ENCODE measurements around the gene PRORP. TPM values are rescaled to one million over a fixed set of nuclear protein-coding genes. Genes with fewer than 3 reads are reported as not detected.
A peak's percentile ranks its signal among the peaks of the same experiment; 100 is the strongest.

PRORP gene
- total and polyA plus RNA-seq, 2 of the 13 experiments (the other 11 are each of a cell fraction or from before 2014, with no cell fraction given): 48.9 to 88.7 TPM

DNA sequence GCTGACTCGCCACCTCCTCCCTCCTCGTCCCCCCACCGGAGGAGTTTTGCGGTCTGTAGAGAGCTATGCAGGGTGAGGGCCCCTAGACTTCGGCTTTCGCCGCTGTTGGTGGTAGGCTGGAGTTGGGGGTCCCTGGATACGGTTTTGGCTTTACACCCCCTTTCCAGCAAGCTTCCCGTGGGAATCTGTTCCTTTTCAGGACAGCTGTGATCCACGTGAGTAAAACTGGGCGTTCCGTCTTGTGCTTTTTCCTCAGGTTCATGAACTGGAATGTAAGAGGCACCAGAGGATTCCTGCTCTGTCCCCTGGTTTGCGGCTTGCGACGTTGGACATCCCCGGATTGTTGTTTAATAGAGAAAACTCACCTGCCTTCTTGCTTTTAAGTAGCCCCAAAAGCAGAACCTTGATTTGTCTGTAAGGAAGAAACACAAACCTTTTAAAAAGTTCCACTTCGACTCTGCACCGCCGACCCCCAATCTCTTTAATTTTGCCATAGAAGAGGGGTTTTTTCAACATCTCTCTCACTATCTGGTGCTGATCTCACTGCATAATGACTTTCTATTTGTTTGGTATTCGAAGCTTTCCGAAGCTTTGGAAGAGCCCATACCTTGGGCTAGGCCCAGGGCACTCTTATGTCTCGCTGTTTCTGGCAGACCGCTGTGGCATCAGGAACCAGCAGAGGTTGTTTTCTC lies 490 bp downstream of the PRORP start (continued):
- TF ChIP-seq ZNF337 (CRISPR knock-in tag; IDR thresholded peaks at IDR 0.05; ENCODE audit: borderline replicate concordance, low read depth): no peak
- TF ChIP-seq MYC (CRISPR knock-in tag; IDR thresholded peaks at IDR 0.05; ENCODE audit: borderline replicate concordance): no peak
- TF ChIP-seq RBM22 (optimal IDR thresholded peaks at IDR 0.05; ENCODE audit: low read length): peak; percentile 69
- TF ChIP-seq, protein P1, sequence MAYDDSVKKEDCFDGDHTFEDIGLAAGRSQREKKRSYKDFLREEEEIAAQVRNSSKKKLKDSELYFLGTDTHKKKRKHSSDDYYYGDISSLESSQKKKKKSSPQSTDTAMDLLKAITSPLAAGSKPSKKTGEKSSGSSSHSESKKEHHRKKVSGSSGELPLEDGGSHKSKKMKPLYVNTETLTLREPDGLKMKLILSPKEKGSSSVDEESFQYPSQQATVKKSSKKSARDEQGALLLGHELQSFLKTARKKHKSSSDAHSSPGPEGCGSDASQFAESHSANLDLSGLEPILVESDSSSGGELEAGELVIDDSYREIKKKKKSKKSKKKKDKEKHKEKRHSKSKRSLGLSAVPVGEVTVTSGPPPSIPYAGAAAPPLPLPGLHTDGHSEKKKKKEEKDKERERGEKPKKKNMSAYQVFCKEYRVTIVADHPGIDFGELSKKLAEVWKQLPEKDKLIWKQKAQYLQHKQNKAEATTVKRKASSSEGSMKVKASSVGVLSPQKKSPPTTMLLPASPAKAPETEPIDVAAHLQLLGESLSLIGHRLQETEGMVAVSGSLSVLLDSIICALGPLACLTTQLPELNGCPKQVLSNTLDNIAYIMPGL (CRISPR knock-in tag; IDR thresholded peaks at IDR 0.05; ENCODE audit: borderline replicate concordance in 1 of 2, low read depth in 1 of 2): peak; percentile 66 to 91
- TF ChIP-seq MED13 (CRISPR knock-in tag; IDR thresholded peaks at IDR 0.05): no peak
- no peak for TF ChIP-seq BRCA1 (CRISPR knock-in tag; IDR thresholded peaks at IDR 0.05)
- no peak for TF ChIP-seq FOXA1 (IDR thresholded peaks at IDR 0.05)
- TF ChIP-seq FOXA1 (CRISPR knock-in tag; IDR thresholded peaks at IDR 0.05): no peak
- no peak for TF ChIP-seq ZBTB8A (CRISPR knock-in tag; IDR thresholded peaks at IDR 0.05; ENCODE audit: borderline replicate concordance, low read depth)
- TF ChIP-seq, protein P2, sequence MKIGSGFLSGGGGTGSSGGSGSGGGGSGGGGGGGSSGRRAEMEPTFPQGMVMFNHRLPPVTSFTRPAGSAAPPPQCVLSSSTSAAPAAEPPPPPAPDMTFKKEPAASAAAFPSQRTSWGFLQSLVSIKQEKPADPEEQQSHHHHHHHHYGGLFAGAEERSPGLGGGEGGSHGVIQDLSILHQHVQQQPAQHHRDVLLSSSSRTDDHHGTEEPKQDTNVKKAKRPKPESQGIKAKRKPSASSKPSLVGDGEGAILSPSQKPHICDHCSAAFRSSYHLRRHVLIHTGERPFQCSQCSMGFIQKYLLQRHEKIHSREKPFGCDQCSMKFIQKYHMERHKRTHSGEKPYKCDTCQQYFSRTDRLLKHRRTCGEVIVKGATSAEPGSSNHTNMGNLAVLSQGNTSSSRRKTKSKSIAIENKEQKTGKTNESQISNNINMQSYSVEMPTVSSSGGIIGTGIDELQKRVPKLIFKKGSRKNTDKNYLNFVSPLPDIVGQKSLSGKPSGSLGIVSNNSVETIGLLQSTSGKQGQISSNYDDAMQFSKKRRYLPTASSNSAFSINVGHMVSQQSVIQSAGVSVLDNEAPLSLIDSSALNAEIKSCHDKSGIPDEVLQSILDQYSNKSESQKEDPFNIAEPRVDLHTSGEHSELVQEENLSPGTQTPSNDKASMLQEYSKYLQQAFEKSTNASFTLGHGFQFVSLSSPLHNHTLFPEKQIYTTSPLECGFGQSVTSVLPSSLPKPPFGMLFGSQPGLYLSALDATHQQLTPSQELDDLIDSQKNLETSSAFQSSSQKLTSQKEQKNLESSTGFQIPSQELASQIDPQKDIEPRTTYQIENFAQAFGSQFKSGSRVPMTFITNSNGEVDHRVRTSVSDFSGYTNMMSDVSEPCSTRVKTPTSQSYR (CRISPR knock-in tag; IDR thresholded peaks at IDR 0.05; ENCODE audit: borderline replicate concordance): no peak
- TF ChIP-seq ZNF441 (CRISPR knock-in tag; IDR thresholded peaks at IDR 0.05; ENCODE audit: borderline replicate concordance): no peak
- TF ChIP-seq, protein P3, sequence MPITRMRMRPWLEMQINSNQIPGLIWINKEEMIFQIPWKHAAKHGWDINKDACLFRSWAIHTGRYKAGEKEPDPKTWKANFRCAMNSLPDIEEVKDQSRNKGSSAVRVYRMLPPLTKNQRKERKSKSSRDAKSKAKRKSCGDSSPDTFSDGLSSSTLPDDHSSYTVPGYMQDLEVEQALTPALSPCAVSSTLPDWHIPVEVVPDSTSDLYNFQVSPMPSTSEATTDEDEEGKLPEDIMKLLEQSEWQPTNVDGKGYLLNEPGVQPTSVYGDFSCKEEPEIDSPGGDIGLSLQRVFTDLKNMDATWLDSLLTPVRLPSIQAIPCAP (CRISPR knock-in tag; IDR thresholded peaks at IDR 0.05; ENCODE audit: low read depth): no peak; the same call in 1 of the 2 replicates
- peak; percentile 4; the same call in 1 of the 2 replicates for TF ChIP-seq ZNF430 (CRISPR knock-in tag; IDR thresholded peaks at IDR 0.05)
- TF ChIP-seq, protein P4, sequence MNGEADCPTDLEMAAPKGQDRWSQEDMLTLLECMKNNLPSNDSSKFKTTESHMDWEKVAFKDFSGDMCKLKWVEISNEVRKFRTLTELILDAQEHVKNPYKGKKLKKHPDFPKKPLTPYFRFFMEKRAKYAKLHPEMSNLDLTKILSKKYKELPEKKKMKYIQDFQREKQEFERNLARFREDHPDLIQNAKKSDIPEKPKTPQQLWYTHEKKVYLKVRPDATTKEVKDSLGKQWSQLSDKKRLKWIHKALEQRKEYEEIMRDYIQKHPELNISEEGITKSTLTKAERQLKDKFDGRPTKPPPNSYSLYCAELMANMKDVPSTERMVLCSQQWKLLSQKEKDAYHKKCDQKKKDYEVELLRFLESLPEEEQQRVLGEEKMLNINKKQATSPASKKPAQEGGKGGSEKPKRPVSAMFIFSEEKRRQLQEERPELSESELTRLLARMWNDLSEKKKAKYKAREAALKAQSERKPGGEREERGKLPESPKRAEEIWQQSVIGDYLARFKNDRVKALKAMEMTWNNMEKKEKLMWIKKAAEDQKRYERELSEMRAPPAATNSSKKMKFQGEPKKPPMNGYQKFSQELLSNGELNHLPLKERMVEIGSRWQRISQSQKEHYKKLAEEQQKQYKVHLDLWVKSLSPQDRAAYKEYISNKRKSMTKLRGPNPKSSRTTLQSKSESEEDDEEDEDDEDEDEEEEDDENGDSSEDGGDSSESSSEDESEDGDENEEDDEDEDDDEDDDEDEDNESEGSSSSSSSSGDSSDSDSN (CRISPR knock-in tag; IDR thresholded peaks at IDR 0.05): no peak; the same call in none of the 2 replicates
- TF ChIP-seq, protein P5, sequence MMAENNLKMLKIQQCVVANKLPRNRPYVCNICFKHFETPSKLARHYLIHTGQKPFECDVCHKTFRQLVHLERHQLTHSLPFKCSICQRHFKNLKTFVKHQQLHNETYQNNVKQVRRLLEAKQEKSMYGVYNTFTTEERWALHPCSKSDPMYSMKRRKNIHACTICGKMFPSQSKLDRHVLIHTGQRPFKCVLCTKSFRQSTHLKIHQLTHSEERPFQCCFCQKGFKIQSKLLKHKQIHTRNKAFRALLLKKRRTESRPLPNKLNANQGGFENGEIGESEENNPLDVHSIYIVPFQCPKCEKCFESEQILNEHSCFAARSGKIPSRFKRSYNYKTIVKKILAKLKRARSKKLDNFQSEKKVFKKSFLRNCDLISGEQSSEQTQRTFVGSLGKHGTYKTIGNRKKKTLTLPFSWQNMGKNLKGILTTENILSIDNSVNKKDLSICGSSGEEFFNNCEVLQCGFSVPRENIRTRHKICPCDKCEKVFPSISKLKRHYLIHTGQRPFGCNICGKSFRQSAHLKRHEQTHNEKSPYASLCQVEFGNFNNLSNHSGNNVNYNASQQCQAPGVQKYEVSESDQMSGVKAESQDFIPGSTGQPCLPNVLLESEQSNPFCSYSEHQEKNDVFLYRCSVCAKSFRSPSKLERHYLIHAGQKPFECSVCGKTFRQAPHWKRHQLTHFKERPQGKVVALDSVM (CRISPR knock-in tag; IDR thresholded peaks at IDR 0.05): no peak
- no peak for TF ChIP-seq ZBTB7B (CRISPR knock-in tag; IDR thresholded peaks at IDR 0.05)

All from HepG2 (cell line).